ENCODE data around the gene CTR9.

DNA sequence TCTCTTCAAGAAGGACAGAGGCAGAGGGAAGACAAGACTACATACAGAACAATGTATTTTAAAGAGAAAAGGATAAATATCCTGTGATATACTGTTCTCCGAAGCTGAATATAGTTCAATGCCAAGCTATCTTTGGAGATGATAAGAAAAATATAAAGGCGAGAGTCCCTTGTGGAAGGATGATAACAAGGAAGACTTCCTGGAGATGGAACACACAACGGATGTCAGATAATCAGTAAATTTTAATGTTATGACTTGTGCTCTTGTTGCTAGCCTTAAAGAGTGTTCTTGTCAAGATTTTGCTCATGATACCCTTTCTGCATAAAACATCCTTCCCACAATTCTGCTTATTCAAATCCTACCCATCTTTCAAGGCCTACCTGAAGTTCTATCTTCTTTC, 6.8 kb upstream of the CTR9 start:
- TF ChIP-seq, protein P1, sequence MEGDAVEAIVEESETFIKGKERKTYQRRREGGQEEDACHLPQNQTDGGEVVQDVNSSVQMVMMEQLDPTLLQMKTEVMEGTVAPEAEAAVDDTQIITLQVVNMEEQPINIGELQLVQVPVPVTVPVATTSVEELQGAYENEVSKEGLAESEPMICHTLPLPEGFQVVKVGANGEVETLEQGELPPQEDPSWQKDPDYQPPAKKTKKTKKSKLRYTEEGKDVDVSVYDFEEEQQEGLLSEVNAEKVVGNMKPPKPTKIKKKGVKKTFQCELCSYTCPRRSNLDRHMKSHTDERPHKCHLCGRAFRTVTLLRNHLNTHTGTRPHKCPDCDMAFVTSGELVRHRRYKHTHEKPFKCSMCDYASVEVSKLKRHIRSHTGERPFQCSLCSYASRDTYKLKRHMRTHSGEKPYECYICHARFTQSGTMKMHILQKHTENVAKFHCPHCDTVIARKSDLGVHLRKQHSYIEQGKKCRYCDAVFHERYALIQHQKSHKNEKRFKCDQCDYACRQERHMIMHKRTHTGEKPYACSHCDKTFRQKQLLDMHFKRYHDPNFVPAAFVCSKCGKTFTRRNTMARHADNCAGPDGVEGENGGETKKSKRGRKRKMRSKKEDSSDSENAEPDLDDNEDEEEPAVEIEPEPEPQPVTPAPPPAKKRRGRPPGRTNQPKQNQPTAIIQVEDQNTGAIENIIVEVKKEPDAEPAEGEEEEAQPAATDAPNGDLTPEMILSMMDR (conservative IDR thresholded peaks at IDR 0.05; ENCODE audit: low read depth, low read length): no peak
- no peak for TF ChIP-seq EZH2 (IDR thresholded peaks at IDR 0.05; ENCODE audit: borderline replicate concordance, low read depth, low read length, poor library complexity, severe bottlenecking)

Data from A673 (cell line).